ENCODE data around the gene WIPF2.

The WIPF2 gene, protein sequence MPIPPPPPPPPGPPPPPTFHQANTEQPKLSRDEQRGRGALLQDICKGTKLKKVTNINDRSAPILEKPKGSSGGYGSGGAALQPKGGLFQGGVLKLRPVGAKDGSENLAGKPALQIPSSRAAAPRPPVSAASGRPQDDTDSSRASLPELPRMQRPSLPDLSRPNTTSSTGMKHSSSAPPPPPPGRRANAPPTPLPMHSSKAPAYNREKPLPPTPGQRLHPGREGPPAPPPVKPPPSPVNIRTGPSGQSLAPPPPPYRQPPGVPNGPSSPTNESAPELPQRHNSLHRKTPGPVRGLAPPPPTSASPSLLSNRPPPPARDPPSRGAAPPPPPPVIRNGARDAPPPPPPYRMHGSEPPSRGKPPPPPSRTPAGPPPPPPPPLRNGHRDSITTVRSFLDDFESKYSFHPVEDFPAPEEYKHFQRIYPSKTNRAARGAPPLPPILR

GRCh38 chr17:40218740-40219593, at the start of gene WIPF2:
Gene WIPF2, plus strand, starts transcription at chr17:40219304. Its CDS starts 37,156 bp downstream, at chr17:40256460.
- DNase-seq, result peak; percentile 95

- no peak for DNase-seq
These were observed 48.8 kb upstream of the WIPF2 start for GRCh38 chr17:40170325-40170724.

DNA sequence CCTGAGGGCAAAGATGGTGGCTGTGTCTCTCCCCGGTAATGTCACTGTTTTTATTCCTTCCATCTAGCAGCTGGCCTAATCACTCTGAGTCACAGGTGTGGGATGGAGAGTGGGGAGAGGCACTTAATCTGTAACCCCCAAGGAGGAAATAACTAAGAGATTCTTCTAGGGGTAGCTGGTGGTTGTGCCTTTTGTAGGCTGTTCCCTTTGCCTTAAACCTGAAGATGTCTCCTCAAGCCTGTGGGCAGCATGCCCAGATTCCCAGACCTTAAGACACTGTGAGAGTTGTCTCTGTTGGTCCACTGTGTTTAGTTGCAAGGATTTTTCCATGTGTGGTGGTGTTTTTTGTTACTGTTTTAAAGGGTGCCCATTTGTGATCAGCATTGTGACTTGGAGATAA, 47.4 kb upstream of the WIPF2 start:
- no peak for DNase-seq

DNA sequence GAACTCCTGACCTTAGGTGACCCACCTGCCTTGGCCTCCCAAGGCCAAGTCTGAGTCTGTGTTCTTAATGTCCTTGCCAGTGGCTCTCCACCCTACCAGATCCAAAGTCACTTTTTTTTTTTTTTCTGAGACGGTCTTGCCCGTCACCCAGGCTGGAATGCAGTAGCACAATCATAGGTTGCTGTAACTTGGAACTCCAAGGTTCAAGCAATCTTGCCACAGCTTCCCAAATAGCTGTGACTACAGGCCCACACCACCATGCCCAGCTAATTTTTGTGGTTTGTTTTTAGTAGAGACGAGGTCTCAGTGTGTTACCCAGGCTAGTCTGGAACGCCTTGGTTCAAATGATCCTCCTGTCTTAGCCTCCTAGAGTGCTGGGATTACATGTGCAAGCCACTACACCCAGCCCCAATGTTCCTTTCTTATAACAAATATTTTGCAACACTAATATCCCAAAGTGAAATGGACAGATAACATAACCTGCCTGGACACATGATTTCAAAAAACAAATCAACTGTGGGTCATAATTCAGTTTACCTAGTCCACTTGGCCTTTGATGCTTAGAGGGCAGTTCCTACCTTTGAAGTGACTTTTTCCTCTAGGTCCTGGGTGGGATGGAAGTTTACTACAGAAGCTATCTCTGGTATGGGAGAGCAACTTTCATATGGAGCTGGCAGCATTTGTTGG, 45.9 kb upstream of the WIPF2 start:
- no peak for DNase-seq

DNA sequence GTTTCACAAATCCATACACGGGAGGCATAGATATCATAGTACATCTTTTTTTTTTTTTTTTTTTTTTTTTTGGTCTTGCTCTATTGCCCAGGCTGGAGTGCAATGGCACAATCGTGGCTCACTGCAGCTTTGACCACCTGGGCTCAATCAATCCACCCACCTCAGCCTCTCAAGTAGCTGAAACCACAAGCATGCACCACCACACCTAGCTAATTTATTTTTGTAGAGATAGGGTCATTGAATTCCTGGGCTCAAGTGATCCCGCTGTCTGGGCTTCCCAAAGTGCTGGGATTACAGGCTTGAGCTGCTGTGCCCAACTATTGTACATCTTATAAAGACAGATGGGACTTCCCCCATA, 45.3 kb upstream of the WIPF2 start:
- DNase-seq, result no peak

DNA sequence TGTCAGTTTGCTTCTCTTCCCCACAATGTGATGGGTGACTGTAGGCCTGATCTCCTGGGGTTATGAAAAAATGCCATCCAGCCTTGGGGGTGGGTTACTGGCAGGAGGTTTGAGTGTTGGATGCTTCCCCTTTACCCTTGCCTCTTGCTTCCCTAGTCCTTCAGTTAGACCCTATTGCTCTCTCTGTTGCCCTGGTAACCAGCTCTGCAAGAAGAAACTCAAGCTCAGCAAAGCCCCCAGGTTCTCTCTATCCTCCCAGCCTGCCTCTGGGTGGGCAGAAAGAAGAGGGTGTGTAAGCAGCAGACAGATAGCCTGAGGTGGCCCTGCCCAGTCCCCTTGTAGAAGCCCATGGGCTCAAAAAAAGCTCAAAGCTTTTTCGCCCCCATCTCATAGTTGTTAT, 44.6 kb upstream of the WIPF2 start:
- DNase-seq, result no peak

GRCh38 chr17:40175928-40176753, 43.0 kb upstream of the WIPF2 start:
- DNase-seq, result no peak

DNA sequence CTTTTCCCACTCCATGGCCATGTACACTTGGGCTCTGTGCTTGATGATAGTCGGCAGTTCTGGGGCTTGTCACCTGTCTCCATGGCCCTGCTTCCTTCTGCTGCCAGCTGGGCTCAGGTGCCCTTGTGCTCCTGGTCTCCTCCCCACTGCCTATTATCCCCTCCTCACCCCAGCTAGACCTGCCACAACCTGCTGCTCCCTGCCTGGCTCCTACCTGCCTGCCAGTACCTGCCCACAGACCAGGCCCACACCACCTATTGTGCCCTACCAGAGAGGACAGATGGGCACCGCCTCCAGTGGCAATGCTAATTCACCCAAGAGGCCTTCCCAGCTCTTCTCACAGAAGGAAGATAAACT, 42.4 kb upstream of the WIPF2 start:
- peak; percentile 18 for DNase-seq

DNA sequence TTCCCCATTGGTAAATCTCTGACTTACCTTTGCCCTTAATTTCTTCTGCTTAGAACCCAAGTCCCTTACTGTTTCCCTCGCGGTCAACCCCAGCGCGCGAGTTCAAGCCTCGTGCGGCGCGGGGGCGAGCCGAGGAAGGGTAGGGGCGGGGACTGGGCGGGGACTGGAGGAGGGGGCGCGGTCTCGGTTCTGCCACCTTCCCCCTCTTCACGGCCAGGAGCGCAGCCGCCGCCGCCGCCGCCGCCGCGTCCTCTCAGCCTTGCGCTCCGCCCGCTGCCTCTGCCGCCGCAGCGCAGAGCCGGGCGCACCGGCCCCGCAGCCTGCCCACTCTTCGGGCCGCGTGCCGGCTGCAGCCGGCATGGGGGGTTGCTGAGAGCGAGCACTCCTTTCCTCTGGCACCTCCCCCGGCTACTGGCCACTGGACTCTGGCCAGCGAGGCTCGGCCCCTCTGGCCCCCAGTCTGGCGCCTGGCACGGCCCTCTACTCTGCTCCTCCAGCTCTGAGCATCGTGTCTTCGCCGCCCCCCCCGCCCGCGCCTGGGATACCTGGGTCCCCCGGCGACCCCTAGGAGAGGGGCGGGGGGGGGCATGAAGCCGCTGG, 41.7 kb upstream of the WIPF2 start, which contains the start of gene RAPGEFL1:
RAPGEFL1 (plus strand) TSS at position 196 of the 600 bp plus-strand sequence; CDS start at position 588, 392 bp downstream.
- DNase-seq, result peak; percentile 52

DNA sequence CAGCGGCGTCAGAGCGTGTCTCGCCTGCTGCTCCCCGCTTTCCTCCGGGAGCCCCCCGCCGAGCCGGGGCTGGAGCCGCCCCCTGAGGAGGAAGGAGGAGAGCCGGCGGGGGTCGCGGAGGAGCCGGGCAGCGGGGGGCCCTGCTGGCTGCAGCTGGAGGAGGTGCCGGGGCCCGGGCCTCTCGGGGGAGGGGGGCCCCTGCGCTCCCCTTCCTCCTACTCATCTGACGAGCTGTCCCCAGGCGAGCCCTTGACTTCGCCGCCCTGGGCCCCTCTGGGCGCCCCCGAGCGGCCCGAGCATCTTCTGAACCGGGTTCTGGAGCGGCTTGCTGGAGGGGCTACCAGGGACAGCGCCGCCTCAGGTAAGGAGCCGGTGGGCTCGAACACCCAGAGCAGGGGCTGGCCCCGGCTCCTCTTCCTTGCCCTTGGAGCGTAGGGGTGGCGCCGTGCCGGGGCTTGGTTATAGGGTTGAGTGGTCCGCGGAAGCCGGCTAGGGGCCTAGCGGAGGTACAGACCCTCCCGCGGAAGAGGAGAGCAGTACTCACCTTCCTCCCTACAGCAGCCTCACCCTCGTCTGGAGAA, 41.0 kb upstream of the WIPF2 start:
- DNase-seq, result no peak

- DNase-seq, result no peak
These were observed 40.4 kb upstream of the WIPF2 start for GRCh38 chr17:40178660-40179059.

GRCh38 chr17:40179923-40180659, 39.0 kb upstream of the WIPF2 start:
- DNase-seq, result no peak

DNA sequence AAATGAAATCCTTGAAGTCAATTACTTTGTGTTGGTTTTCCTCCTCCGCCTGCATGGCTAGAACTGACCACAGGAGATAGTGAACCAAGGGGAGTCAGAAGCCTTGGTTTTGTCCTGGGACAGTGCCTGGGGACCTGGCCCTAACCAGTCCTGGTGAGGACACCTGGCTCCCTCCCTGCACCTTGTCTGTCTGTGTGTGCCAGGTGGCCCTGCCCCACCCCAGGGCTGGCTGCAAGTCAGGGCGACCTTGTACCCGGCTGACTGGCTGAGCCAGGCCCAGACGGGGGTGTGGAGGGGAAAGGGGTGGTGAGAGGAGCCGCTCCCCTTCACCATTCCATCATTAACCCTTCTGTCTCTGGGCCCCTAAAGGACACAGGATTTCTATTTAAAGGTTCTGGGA, 38.4 kb upstream of the WIPF2 start:
- DNase-seq, result no peak

DNA sequence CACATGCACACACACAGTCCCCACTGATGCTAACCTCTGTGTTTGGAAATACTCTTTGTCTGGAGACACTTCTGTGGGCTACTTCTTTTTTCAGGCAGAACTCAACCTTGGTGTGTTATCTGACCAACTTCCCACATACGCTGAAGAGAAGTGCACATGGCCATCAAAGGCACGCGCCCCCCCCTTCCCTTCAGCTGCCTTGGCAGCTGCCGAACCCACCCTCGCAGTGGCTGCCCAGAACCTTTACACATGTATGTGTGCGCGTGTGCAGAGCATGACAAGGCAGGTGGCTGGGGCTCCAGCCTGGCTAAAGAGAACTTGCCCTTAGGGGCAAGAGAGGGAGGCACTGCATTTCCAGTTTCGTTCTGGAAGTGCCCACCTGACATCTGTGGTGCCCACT, 37.9 kb upstream of the WIPF2 start:
- no peak for DNase-seq

- DNase-seq, result no peak
These were observed 36.5 kb upstream of the WIPF2 start for GRCh38 chr17:40182606-40183005.

- no peak for DNase-seq
These were observed 31.9 kb upstream of the WIPF2 start for GRCh38 chr17:40187238-40187637.

- no peak for DNase-seq
These were observed 30.4 kb upstream of the WIPF2 start for GRCh38 chr17:40188694-40189093.

GRCh38 chr17:40190197-40191021, 28.7 kb upstream of the WIPF2 start:
- DNase-seq, result no peak

GRCh38 chr17:40191237-40192208, 27.6 kb upstream of the WIPF2 start:
- DNase-seq, result no peak
